ENCODE measurements around the gene HOXD13.

DNA sequence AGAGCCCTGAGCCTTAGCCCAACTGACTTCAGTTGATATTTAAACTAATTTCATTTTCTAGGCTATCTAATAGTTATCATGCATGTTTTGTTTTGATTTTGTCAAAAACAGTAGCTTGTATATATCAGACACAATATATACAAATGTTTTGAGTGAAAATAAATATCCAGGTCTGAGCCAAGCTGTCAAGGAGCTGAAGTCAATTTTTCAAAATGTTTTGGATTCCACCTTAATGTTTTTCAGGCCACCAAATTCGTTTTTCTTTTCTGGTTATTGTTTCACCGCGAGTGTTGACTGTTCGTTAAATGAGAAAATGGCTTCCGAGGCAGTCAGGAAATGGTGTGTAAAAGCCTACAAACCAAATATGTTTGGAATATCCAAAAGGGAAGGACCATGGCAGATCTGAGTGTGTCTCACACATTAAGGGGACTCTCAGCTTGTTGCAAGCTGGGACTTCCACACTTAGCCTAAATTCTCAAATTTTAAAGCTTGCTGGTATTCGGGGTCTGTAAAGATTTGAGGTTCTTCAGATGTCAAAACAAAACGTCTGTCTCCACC, 9.9 kb downstream of the HOXD13 start:
- TF ChIP-seq, protein P1, sequence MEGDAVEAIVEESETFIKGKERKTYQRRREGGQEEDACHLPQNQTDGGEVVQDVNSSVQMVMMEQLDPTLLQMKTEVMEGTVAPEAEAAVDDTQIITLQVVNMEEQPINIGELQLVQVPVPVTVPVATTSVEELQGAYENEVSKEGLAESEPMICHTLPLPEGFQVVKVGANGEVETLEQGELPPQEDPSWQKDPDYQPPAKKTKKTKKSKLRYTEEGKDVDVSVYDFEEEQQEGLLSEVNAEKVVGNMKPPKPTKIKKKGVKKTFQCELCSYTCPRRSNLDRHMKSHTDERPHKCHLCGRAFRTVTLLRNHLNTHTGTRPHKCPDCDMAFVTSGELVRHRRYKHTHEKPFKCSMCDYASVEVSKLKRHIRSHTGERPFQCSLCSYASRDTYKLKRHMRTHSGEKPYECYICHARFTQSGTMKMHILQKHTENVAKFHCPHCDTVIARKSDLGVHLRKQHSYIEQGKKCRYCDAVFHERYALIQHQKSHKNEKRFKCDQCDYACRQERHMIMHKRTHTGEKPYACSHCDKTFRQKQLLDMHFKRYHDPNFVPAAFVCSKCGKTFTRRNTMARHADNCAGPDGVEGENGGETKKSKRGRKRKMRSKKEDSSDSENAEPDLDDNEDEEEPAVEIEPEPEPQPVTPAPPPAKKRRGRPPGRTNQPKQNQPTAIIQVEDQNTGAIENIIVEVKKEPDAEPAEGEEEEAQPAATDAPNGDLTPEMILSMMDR (conservative IDR thresholded peaks at IDR 0.05; ENCODE audit: low read length), result no peak
- TF ChIP-seq EZH2phosphoT487 (IDR thresholded peaks at IDR 0.05; ENCODE audit: borderline replicate concordance, low read depth, low read length), result no peak
